HepG2 (cell line): ENCODE results near the gene ZBTB34. TPM values are rescaled to one million over a fixed set of nuclear protein-coding genes. Genes with fewer than 3 reads are reported as not detected.

Source experiments
- polyA plus RNA-seq, 8 experiments: library from polyadenylated mRNA; depleted of rRNA in 3 of 8; stranded (reverse) in 7 of 8; unstranded in 1 of 8; fragments of >200 nt; fragmentation: Illumina TruSeq in 4 of 8; extraction: Trizol in 4 of 8; gene quantifications; 2 replicates each; pipeline versions ENCODE4 v1.2.1 to v1.2.3, GENCODE V29; 2011 to 2016; ENCODE audit warnings: low read depth in 4 of 8, missing spikeins in 1 of 8, mixed read lengths in 1 of 8; ENCODE audit not compliant: insufficient read depth in 1 of 8
- total RNA-seq, 5 experiments: library from RNA; depleted of rRNA; stranded (reverse); fragments of >200 nt; fragmentation: Illumina TruSeq; extraction: Trizol; gene quantifications; 2 replicates each; pipeline ENCODE4 v1.2.3, GENCODE V29; 2016; ENCODE audit warnings: low read depth in 1 of 5

Gene ZBTB34
- total and polyA plus RNA-seq, 2 of the 13 experiments (the other 11 are each of a cell fraction or from before 2014, with no cell fraction given): 5.9 to 8.7 TPM

Other genes with a start within 250 kb of the ZBTB34 start
- gene LMX1B, start 246.7 kb upstream of the ZBTB34 start, total RNA-seq (2016; rRNA removed; fragmentation: Illumina TruSeq; extraction: Trizol): not detected in 2 replicates
- gene LMX1B, start 246.7 kb upstream of the ZBTB34 start, polyA plus RNA-seq (2011; rRNA removed): not detected in 2 replicates
- gene ZBTB43, start 55.6 kb upstream of the ZBTB34 start, total RNA-seq (2016; rRNA removed; fragmentation: Illumina TruSeq; extraction: Trizol): 7.1 and 12.0 TPM in 2 replicates
- 6.9 and 31.4 TPM in 2 replicates for gene ZBTB43, start 55.6 kb upstream of the ZBTB34 start, polyA plus RNA-seq (2011; rRNA removed)
- 2.2 and 3.7 TPM in 2 replicates for gene RALGPS1, start 54.1 kb downstream of the ZBTB34 start, total RNA-seq (2016; rRNA removed; fragmentation: Illumina TruSeq; extraction: Trizol)
- 6.5 and 9.5 TPM in 2 replicates for gene RALGPS1, start 54.1 kb downstream of the ZBTB34 start, polyA plus RNA-seq (2011; rRNA removed)